Fibroblast of lung (primary cell): Measurements from ENCODE around the gene GPR34. TPM values are rescaled to one million over a fixed set of nuclear protein-coding genes. Genes with fewer than 3 reads are reported as not detected.

Experiments
- DNase-seq, 2 donors: peaks; one replicate each; pipeline versions ENCODE4 v3.0.0 to v3.0.0-alpha.2; 2010; ENCODE audit warnings: low read depth in 2 of 2
- H2AFZ ChIP-seq: 2 replicates; pipeline ENCODE4 v1.5.1; 2012; ENCODE audit warnings: low read length, control low read depth, inconsistent platforms
- H3K27ac ChIP-seq: 2 replicates; pipeline ENCODE4 v1.5.1; 2011; ENCODE audit warnings: low read length, control low read depth; ENCODE audit not compliant: insufficient read depth
- H3K27me3 ChIP-seq: 2 replicates; pipeline ENCODE4 v1.5.1; 2011; ENCODE audit warnings: mild to moderate bottlenecking, low read length; ENCODE audit not compliant: control insufficient read depth, insufficient read depth
- H3K36me3 ChIP-seq: 2 replicates; pipeline ENCODE4 v1.5.1; 2011; ENCODE audit warnings: low read length; ENCODE audit not compliant: control insufficient read depth, insufficient read depth
- H3K4me1 ChIP-seq: 2 replicates; pipeline ENCODE4 v1.5.1; 2011; ENCODE audit warnings: low read length; ENCODE audit not compliant: control insufficient read depth, insufficient read depth; ENCODE audit errors: extremely low read depth
- H3K4me2 ChIP-seq: 2 replicates; pipeline ENCODE4 v1.5.1; 2011; ENCODE audit warnings: low read length, control low read depth; ENCODE audit not compliant: insufficient read depth; ENCODE audit errors: extremely low read depth
- H3K4me3 ChIP-seq, 4 experiments: fragments of 200-600 bp in 1 of 4; sonication (generic) in 1 of 4; replicated peaks in 1 of 4; 2 replicates each; pipeline ENCODE4 v1.5.1; 2011 to 2016; ENCODE audit warnings: low read length in 4 of 4, low read depth in 3 of 4, mild to moderate bottlenecking in 3 of 4, control low read depth in 2 of 4, inconsistent platforms in 1 of 4, mixed read lengths in 1 of 4; ENCODE audit not compliant: insufficient read depth in 1 of 4; ENCODE audit errors: control extremely low read depth in 1 of 4
- H3K79me2 ChIP-seq: 2 replicates; pipeline ENCODE4 v1.5.1; 2012; ENCODE audit warnings: mild to moderate bottlenecking, low read length, inconsistent platforms; ENCODE audit not compliant: control insufficient read depth, insufficient read depth
- H3K9ac ChIP-seq: 2 replicates; pipeline ENCODE4 v1.5.1; 2011; ENCODE audit warnings: mild to moderate bottlenecking, low read length, control low read depth; ENCODE audit not compliant: insufficient read depth
- H3K9me3 ChIP-seq: 2 replicates; pipeline ENCODE4 v1.5.1; 2012; ENCODE audit warnings: low read depth, low read length; ENCODE audit not compliant: control insufficient read depth, insufficient read depth
- H4K20me1 ChIP-seq: 2 replicates; pipeline ENCODE4 v1.5.1; 2011; ENCODE audit warnings: low read length; ENCODE audit not compliant: control insufficient read depth, insufficient read depth; ENCODE audit errors: extremely low read depth
- EZH2 ChIP-seq: IDR thresholded peaks from 2 replicates; pipeline ENCODE4 v1.5.1; 2012; ENCODE audit warnings: low read length, control low read depth, mild to moderate bottlenecking; ENCODE audit errors: missing control alignments
- polyA plus RNA-seq, 2 donors: library from polyadenylated mRNA; depleted of rRNA in 1 of 2; stranded (reverse) in 1 of 2; unstranded in 1 of 2; fragments of >200 nt; gene quantifications; 2 replicates each; pipeline ENCODE4 v1.2.1, GENCODE V29; 2011 to 2012; ENCODE audit warnings: missing spikeins in 1 of 2
- total RNA-seq: library from RNA; depleted of rRNA; stranded (reverse); fragments of >200 nt; gene quantifications from 2 replicates; pipeline ENCODE4 v1.2.1, GENCODE V29; 2014
- TF ChIP-seq, protein P1 (sequence below), 2 donors: IDR thresholded peaks in 1 of 2; conservative IDR thresholded peaks in 1 of 2; 1 replicate in 1 of 2; 2 replicates in 1 of 2; pipeline ENCODE4 v1.5.1; 2011 to 2012; ENCODE audit warnings: low read length in 2 of 2, control low read depth in 1 of 2, inconsistent platforms in 1 of 2, low read depth in 1 of 2, mild to moderate bottlenecking in 1 of 2

GPR34 gene
- total and polyA plus RNA-seq, 2 donors (not counting 1 experiment from before 2014, with no cell fraction given): not detected

DNA sequence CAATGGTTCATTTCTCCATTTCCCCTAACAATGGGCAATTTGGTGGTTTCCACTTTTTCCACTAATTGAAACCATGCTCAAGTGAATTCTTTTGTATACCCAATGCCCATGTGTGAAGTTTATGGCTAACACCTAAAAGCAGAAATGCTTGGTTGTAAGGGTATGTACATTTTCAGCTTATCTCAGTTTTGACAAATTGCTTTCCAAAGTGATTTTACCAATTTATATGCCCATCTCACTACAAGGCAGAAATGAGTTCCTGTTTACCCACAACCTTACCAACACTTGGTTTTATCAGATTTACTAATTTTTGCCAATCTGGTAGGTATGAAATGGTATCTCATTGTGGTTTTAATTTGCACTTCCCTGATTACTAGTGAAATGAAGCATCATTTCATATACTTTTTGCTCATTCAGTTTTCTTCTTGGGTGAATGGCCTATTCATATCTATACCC is 14.8 kb downstream of the GPR34 start:
- Histone ChIP-seq H3K4me3 (no peak overlapping the region), H3K4me1 (no peaks in the 10 kb centered on the region), H3K4me2 (no peak overlapping the region), H2AFZ (no peak overlapping the region), H3K79me2 (no peaks in the 10 kb centered on the region), H3K36me3 (no peaks in the 10 kb centered on the region), H3K27ac (no peak overlapping the region), H3K9me3 (no peaks in the 10 kb centered on the region), H4K20me1 (no peaks in the 10 kb centered on the region), H3K9ac (no peak overlapping the region), H3K27me3 (no peaks in the 10 kb centered on the region)
- no peak for DNase-seq
- TF ChIP-seq EZH2: no peak
- TF ChIP-seq, protein P1, sequence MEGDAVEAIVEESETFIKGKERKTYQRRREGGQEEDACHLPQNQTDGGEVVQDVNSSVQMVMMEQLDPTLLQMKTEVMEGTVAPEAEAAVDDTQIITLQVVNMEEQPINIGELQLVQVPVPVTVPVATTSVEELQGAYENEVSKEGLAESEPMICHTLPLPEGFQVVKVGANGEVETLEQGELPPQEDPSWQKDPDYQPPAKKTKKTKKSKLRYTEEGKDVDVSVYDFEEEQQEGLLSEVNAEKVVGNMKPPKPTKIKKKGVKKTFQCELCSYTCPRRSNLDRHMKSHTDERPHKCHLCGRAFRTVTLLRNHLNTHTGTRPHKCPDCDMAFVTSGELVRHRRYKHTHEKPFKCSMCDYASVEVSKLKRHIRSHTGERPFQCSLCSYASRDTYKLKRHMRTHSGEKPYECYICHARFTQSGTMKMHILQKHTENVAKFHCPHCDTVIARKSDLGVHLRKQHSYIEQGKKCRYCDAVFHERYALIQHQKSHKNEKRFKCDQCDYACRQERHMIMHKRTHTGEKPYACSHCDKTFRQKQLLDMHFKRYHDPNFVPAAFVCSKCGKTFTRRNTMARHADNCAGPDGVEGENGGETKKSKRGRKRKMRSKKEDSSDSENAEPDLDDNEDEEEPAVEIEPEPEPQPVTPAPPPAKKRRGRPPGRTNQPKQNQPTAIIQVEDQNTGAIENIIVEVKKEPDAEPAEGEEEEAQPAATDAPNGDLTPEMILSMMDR (conservative IDR thresholded peaks at IDR 0.05 in 1 of 2, IDR thresholded peaks at IDR 0.05 in 1 of 2; ENCODE audit: low read depth in 1 of 2, low read length in 2 of 2): no peak

DNA sequence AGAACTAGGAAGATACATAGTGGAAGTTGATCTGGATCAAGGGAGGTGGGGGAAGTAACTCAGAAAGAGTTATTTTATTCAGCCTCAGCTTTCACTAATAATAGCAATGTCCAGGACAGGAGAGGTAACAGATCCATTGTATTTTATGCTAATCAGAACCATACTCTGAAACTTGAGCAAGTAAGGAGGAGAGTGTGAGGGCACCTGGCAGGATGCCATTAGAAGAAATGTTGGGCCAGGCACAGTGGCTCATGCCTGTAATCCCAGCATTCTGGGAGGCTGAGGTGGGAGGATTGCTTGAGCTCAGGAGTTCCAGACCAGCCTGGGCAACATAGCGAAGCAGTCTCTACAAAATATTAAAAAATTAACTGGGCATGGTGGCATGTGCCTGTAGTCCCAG is 16.3 kb downstream of the GPR34 start:
- Histone ChIP-seq H3K9me3 (no peaks in the 10 kb centered on the region), H3K4me3 (no peak overlapping the region), H3K4me2 (no peak overlapping the region), H2AFZ (no peak overlapping the region), H3K27me3 (no peaks in the 10 kb centered on the region), H3K79me2 (no peaks in the 10 kb centered on the region), H3K9ac (no peak overlapping the region), H3K36me3 (no peaks in the 10 kb centered on the region), H3K4me1 (no peaks in the 10 kb centered on the region), H3K27ac (no peak overlapping the region), H4K20me1 (no peaks in the 10 kb centered on the region)
- no peak for TF ChIP-seq EZH2
- TF ChIP-seq, protein P1 (conservative IDR thresholded peaks at IDR 0.05 in 1 of 2, IDR thresholded peaks at IDR 0.05 in 1 of 2; ENCODE audit: low read depth in 1 of 2, low read length in 2 of 2): no peak
- DNase-seq: no peak

DNA sequence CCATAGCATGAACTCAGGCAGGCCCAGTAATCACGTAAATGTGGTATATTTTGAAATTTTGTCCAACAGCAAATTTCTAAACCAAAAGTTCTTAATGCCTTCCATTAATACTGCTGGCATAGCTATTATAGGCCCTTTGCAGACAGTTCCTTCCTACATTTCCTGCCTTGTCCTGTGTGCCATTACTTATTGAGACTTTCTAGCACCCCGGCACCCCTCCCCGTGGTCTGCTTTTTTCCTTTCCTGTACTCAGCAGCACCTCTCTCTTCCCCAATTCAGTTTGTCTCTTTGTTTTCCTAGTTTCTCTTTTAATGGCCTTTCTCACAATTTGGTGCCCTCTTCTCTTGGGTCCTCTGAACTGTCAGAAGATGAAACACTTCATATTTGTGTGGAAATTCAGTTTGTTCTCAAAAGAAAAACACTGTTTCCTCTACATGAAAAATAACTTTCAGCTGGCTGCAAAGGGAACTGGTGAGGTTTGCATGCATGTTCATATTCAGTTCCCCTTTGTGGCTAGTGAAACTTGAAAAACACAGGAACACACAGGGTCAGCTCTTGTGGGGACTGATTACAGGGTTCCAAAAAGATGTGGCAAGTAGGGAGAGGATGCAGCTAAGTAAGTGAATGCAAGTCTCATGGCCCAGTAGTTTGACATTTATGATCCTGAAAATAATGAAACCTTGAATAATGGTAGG is 17.1 kb downstream of the GPR34 start:
- TF ChIP-seq EZH2: no peak
- TF ChIP-seq, protein P1 (conservative IDR thresholded peaks at IDR 0.05 in 1 of 2, IDR thresholded peaks at IDR 0.05 in 1 of 2; ENCODE audit: low read depth in 1 of 2, low read length in 2 of 2): no peak
- no peak overlapping the region for H3K4me2 ChIP-seq
- H3K9me3 ChIP-seq: no peaks in the 10 kb centered on the region
- H3K27me3 ChIP-seq: no peaks in the 10 kb centered on the region
- DNase-seq: no peak
- no peak overlapping the region for H3K27ac ChIP-seq
- H3K36me3 ChIP-seq: no peaks in the 10 kb centered on the region
- no peaks in the 10 kb centered on the region for H3K79me2 ChIP-seq
- H2AFZ ChIP-seq: no peak overlapping the region
- no peaks in the 10 kb centered on the region for H3K4me1 ChIP-seq
- no peaks in the 10 kb centered on the region for H4K20me1 ChIP-seq
- H3K9ac ChIP-seq: no peak overlapping the region
- H3K4me3 ChIP-seq: no peak overlapping the region
